Measurements from ENCODE around the gene MINDY2.
"Not testable (repeated sequence)": the region's sequence is repeated elsewhere in the genome, so short reads cannot be mapped to it uniquely, and the experiment has no call there.

Gene MINDY2

DNA sequence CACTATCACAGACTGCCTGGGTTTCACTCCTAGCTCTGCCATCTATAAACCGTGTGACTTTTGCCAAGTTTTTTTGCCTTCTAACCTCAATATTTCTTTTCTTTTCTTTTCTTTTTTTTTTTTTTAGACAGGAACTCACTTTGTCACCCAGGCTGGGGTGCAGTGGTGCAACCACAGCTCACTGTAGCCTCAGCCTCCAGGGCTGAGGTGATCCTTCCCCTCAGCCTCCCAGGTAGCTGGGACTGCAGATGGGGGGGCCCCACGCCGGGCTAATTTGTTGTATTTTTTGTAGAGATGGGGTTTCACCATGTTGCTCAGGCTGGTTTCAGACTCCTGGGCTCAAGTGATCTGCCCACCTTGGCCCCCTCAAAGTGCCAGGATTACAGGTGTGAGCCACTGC is 18.4 kb upstream of the MINDY2 start:
- DNase-seq, result no peak

- no peak for DNase-seq
These were observed 15.8 kb upstream of the MINDY2 start for GRCh38 chr15:58755350-58755749.

- DNase-seq, result no peak
These were observed 15.1 kb upstream of the MINDY2 start for GRCh38 chr15:58755956-58756355.

GRCh38 chr15:58758141-58758540 is 13.0 kb upstream of the MINDY2 start:
- DNase-seq, result no peak

GRCh38 chr15:58760385-58761009 is 10.6 kb upstream of the MINDY2 start:
- no peak for DNase-seq

GRCh38 chr15:58761010-58761388 is 10.1 kb upstream of the MINDY2 start:
- DNase-seq, result no peak

DNA sequence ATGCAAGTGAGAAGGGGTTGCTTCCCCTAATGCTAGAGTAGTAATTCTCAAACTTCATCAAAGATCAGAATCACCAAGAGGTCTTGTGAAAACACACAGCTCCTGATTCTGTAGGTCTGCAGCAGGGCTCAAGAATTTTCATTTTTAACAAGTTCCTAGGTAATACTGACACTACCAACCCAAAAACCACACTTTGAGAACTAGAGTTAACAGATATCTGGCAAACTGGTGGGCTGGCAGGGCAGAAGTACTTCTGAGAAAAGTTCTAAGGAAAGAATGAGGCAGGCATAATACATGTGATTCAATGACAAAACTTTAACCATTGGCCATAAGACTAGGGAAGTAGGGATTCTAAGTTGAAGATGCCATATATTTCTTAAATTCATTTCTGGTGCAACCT is 8.8 kb upstream of the MINDY2 start:
- DNase-seq, result no peak

DNA sequence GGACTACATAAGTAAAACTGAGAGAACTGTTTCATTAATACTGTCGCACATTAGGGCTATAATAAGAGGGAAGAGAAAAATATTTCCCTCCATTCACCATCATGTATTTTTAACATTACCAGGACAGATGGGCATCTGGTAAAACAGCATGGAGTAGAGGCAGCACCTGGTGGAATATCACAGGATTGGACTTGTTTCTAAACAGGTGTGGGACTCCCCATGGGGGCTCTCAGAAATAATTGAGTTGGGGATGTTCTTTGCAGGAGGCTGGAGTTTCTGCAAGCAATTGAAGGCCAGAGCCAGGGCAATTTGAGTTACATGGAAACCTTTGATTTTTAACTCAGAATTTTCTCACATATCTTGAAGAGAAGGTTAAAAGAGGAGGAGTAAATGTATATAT is 8.4 kb upstream of the MINDY2 start:
- no peak for DNase-seq

- DNase-seq, result no peak
These were observed 6.6 kb upstream of the MINDY2 start for GRCh38 chr15:58764468-58764867.

DNA sequence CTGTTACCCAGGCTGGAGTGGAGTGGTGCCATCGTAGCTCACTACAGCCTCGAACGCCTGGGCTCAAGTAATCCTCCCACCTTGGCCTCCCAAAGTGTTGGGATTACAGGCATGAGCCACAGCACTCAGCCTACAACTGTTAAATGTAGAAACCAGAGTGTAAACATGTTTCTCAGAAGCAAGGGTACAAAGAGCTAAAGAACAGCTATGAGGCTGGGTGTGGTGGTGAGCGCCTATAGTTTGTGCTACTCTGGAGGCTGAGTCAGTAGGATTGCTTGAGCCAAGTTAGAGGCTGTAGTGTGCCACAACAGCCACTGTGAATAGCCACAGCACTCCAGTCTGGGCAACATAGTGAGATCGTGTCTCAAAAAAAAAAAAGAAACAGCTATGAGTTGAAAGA is 4.8 kb upstream of the MINDY2 start:
- DNase-seq, result no peak

DNA sequence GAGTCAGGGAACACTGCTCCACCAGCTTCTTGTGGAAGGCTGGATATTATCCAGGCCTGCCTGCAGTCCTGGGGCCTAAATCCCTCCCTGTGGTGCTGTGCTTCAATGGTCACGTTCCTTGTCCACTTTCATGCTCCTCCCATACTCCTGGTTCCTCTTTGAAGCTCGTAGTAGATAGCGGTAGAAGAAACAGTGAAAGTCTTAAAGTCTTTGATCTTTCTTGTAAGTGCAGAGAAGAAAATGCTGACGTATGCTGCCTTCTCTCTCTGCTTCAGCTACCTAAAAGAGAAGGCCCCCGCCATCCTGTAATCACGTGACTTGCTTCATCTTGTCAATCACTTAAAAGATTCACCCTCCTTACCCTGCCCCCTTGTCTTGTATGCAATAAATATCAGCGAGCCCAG is 2.5 kb upstream of the MINDY2 start:
- DNase-seq, result not testable (repeated sequence)

GRCh38 chr15:58770519-58770856 is 614 bp upstream of the MINDY2 start:
- peak; percentile 88 for DNase-seq

- peak; percentile 36 for DNase-seq
These were observed 634 bp downstream of the MINDY2 start for GRCh38 chr15:58771621-58772250.

DNA sequence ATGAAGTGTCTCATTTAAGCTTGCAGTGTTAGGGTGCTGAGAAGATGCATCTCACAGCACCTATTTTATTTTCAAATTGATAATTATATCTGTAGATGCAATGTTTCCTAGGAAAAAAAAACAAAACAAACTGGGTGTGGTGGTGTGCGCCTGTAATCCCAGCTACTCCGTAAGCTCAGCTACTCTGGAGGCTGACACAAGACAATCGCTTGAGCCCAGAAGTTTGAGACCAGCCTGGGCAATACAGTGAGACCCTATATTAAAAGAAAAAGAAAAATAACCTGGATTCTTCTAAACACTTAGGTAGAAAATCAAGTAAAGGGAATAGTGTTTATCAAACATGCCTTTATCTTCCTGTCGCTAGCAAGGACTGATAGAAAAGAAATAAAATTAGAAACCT is 1.9 kb downstream of the MINDY2 start:
- no peak for DNase-seq

GRCh38 chr15:58775402-58775801 is 4.3 kb downstream of the MINDY2 start:
- DNase-seq, result no peak

DNA sequence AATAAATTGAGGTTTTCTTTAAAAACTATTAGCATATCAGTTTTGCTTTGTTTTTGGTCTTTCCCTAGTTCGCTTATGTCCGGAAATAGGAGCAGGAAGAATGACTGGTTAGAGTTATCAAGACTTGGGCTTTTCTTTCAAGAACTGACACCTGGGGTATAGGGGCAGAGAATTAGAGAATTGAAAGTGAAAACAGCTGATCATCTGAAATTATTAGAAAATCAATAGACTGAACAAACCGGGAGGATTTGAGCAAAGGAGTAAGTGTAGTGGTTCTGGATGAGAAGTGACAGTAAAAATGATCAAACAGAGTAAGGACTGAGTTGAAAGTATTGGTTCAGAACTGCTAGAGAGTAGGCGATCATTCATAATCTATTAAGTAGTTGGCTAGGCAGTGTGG is 6.0 kb downstream of the MINDY2 start:
- DNase-seq, result no peak

GRCh38 chr15:58779554-58779953 is 8.5 kb downstream of the MINDY2 start:
- DNase-seq, result no peak

DNA sequence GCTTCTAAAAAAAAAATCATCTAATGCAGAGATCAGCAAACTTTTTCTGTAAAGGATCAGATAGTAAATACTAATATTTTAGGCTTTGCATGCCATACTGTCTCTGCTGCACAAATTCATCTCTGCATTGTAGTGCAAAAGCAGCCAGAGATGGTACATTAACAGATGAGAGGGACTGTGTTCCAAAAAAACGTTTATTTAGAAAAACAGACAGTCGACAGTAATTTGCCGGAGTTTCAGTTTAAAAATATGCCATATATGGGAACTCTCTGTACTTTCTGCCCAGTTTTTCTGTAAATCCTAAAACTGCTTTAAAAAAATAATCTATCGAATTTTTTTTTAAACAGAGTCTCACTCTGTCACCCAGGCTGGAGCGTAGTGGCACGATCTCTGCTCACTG is 14.3 kb downstream of the MINDY2 start:
- DNase-seq, result no peak

- DNase-seq, result no peak
These were observed 17.1 kb downstream of the MINDY2 start for GRCh38 chr15:58788056-58788710.

- DNase-seq, result no peak
These were observed 22.8 kb downstream of the MINDY2 start for GRCh38 chr15:58793862-58794261.

DNA sequence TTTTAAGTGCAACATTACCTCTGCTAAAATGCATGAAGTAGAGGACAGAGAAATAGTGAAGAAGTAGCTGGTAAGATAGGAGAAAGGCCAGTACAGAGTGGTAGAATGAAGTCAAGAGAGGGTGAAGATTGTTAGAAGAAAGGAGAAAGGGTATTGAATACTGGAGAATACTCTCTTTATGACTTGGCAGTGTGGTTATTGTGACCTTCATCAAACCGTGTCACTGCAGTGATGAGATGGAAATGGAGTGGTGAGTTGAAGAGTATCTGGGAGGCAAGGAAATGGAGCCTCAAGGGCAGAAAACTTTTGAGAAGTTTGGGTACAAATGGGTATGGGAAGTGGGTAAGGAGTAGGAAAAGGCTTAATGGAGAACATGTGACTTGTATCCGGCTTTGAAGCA is 24.7 kb downstream of the MINDY2 start:
- DNase-seq, result no peak

GRCh38 chr15:58797505-58797904 is 26.4 kb downstream of the MINDY2 start:
- no peak for DNase-seq

DNA sequence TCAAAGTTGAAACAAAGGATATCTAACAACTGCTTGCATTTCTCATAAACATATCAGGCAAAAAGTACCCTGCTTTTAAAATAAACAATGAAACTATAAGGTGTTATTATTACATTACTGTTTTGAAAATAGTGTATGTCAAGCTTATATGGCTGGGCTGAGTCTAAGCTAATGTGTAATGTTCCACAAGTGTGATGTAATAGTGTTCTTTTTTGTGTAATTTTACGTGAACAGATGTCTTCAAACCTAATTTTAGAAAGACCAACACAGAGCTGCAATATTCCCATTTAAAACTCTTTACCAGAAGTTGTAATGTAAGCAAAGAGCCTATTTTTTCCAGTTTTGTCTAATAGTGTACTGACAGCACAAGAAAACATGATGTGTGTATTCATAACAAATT is 34.0 kb downstream of the MINDY2 start:
- DNase-seq, result no peak

DNA sequence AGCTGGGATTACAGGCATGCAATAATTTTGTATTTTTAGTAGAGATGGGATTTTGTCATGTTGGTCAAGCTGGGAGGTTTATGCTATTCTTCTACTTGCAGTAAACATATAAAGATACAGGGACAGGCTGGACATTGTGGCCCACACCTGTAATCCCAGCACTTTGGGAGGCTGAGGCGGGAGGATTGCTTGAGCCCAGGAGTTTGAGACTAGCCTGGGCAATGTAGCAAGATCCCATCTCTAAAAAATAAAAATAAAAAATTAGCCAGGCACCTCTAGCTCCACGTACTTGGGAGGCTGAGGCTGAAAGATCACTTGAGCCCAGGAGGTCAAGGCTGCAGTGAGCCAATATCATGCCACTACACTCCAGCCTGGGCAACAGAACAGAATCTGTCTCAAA is 52.2 kb downstream of the MINDY2 start:
- DNase-seq, result not testable (repeated sequence)

DNA sequence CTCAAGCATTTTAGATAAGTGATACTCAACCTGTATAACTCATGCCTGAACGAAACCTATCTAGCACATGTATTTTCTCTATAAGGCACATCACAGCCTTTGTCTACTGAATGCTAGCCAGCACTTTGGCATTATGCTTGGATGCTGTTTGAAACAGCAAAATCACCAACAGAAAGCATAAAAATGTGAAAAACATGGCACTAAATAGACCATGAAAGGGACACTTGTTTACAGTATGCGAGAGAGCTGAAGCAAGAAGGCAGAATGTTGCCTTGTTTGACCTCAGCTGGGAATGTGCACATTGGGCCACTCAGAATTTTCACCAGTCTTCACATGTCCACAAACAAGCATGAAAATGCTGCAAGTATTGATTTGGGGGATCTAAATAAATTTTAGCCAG is 59.5 kb downstream of the MINDY2 start:
- DNase-seq, result no peak
